ENCODE results near the gene ELAVL1. TPM values are rescaled to one million over a fixed set of nuclear protein-coding genes. Genes with fewer than 3 reads are reported as not detected.

The ELAVL1 gene
- total RNA-seq, 1 donor from 2014 or later: 89.6 TPM

DNA sequence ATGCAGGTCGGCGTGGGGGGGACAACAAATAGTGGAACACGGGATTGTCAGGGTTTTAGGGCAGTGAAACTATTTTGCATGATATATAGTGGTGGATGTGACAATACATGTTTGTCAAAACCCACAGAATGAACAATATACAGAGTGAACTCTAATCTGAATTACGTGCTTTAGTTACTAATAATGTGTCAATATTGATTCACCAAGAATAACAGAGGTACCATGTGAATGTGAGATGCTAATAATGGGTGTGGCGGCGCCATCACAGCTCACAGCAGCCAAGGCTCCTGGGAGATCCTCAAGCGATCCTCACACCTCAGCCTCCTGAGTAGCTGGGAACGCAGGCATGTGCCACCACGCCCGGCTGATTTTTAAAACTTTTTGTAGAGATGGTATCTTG lies 12.9 kb downstream of the ELAVL1 start:
- Mint-ChIP-seq H3K4me3 (ENCODE audit: unreplicated experiment) (no peak overlapping the region), H3K4me1 (ENCODE audit: unreplicated experiment) (peaks cover 34% of the 10 kb centered on the region), H3K27ac (ENCODE audit: unreplicated experiment) (no peak overlapping the region), H3K27me3 (ENCODE audit: unreplicated experiment) (no peaks in the 10 kb centered on the region), H3K36me3 (ENCODE audit: unreplicated experiment) (peaks cover 28% of the 10 kb centered on the region), H3K9me3 (ENCODE audit: unreplicated experiment) (no peaks in the 10 kb centered on the region)
- no peak for DNase-seq (ENCODE audit: extremely low spot score, unreplicated experiment)
- TF ChIP-seq CTCF (IDR thresholded peaks at IDR 0.05): no peak

DNA sequence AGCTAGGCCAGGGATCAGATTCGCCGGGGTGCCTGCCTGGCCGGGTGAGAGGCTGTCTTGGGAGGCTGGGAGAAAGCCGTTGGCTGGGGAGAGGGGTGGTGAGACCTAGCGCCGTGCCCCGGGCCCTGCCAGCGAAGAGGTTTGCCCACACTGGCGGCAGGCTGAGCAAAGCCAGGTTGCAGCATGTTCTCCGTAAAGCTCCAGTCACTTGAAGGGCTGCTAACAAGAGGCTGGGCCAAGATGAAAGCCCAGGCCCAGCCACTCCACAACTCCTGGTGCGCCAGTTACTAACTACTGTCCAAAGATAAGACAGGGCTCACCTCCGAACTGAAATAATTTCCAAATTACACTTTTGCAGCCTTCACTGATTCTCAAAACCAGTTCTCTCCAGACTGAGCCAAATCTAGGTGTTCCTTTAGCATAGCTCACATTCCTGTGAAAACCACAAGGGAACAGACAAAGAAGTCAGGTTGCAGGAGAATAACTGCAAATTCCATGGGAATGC lies 16.3 kb downstream of the ELAVL1 start:
- H3K36me3 Mint-ChIP-seq (ENCODE audit: unreplicated experiment): peaks cover 35% of the 10 kb centered on the region
- no peak overlapping the region for H3K27ac Mint-ChIP-seq (ENCODE audit: unreplicated experiment)
- no peak for DNase-seq (ENCODE audit: extremely low spot score, unreplicated experiment)

GRCh38 chr19:7988307-7988706 lies 17.1 kb downstream of the ELAVL1 start:
- Mint-ChIP-seq H3K9me3 (ENCODE audit: unreplicated experiment) (no peaks in the 10 kb centered on the region), H3K4me3 (ENCODE audit: unreplicated experiment) (no peak overlapping the region), H3K27me3 (ENCODE audit: unreplicated experiment) (no peaks in the 10 kb centered on the region), H3K4me1 (ENCODE audit: unreplicated experiment) (peaks cover 27% of the 10 kb centered on the region), H3K36me3 (ENCODE audit: unreplicated experiment) (peaks cover 38% of the 10 kb centered on the region), H3K27ac (ENCODE audit: unreplicated experiment) (peak overlapping the region; percentile 42)
- TF ChIP-seq CTCF (IDR thresholded peaks at IDR 0.05): no peak
- no peak for DNase-seq (ENCODE audit: extremely low spot score, unreplicated experiment)

More for the DNA sequence above, 16.3 kb downstream of the ELAVL1 start:
- Mint-ChIP-seq H3K27me3 (ENCODE audit: unreplicated experiment) (no peaks in the 10 kb centered on the region), H3K4me3 (ENCODE audit: unreplicated experiment) (no peak overlapping the region), H3K9me3 (ENCODE audit: unreplicated experiment) (no peaks in the 10 kb centered on the region), H3K4me1 (ENCODE audit: unreplicated experiment) (peaks cover 34% of the 10 kb centered on the region)
- no peak for TF ChIP-seq CTCF (IDR thresholded peaks at IDR 0.05)

GRCh38 chr19:7987114-7987768 lies 18.2 kb downstream of the ELAVL1 start:
- no peak overlapping the region for H3K4me3 Mint-ChIP-seq (ENCODE audit: unreplicated experiment)
- H3K4me1 Mint-ChIP-seq (ENCODE audit: unreplicated experiment): peaks cover 24% of the 10 kb centered on the region
- DNase-seq (ENCODE audit: extremely low spot score, unreplicated experiment): no peak
- no peak for TF ChIP-seq CTCF (IDR thresholded peaks at IDR 0.05)
- H3K36me3 Mint-ChIP-seq (ENCODE audit: unreplicated experiment): peaks cover 42% of the 10 kb centered on the region
- H3K27ac Mint-ChIP-seq (ENCODE audit: unreplicated experiment): no peak overlapping the region
- H3K9me3 Mint-ChIP-seq (ENCODE audit: unreplicated experiment): no peaks in the 10 kb centered on the region
- H3K27me3 Mint-ChIP-seq (ENCODE audit: unreplicated experiment): no peaks in the 10 kb centered on the region

GRCh38 chr19:7986321-7987113 lies 18.9 kb downstream of the ELAVL1 start:
- H3K27ac Mint-ChIP-seq (ENCODE audit: unreplicated experiment): peak overlapping the region; percentile 67
- H3K4me3 Mint-ChIP-seq (ENCODE audit: unreplicated experiment): no peak overlapping the region
- H3K36me3 Mint-ChIP-seq (ENCODE audit: unreplicated experiment): peaks cover 42% of the 10 kb centered on the region
- H3K9me3 Mint-ChIP-seq (ENCODE audit: unreplicated experiment): no peaks in the 10 kb centered on the region
- TF ChIP-seq CTCF (IDR thresholded peaks at IDR 0.05): no peak
- DNase-seq (ENCODE audit: extremely low spot score, unreplicated experiment): no peak
- H3K27me3 Mint-ChIP-seq (ENCODE audit: unreplicated experiment): no peaks in the 10 kb centered on the region
- H3K4me1 Mint-ChIP-seq (ENCODE audit: unreplicated experiment): peaks cover 24% of the 10 kb centered on the region
